Right ventricle myocardium superior (tissue), 1 donor: ENCODE data around the gene ABCD1. TPM values are rescaled to one million over a fixed set of nuclear protein-coding genes. Genes with fewer than 3 reads are reported as not detected.
A peak's percentile ranks its signal among the peaks of the same experiment; 100 is the strongest.
"Not testable (repeated sequence)": the region's sequence is repeated elsewhere in the genome, so short reads cannot be mapped to it uniquely, and the experiment has no call there.

Experiments used
- ATAC-seq: fragments of 200-7000 bp; cut with Tn5 transposase; one replicate; pipeline ENCODE4 v1.9.1; 2020; ENCODE audit warnings: mild to moderate bottlenecking; ENCODE audit not compliant: poor library complexity
- DNase-seq: peaks from one replicate; pipeline ENCODE4 v3.0.0-alpha.2; 2020
- intact Hi-C: fragments of 100-400 bp; cut with DNase I; formaldehyde crosslinking; loops from one replicate; pipeline ENCODE4 v1.11.2; 2022
- total RNA-seq: library from RNA; stranded (reverse); fragmentation: NEBNext Ultra II Directional; extraction: Animal tissue kit (Norgen Biotek cat#: 25700); gene quantifications from one replicate; pipeline ENCODE4 v1.2.1, GENCODE V29; 2021
- donor health status: DM: no; HTN: yes; CAD: no; lungs with severe emphysema.

The ABCD1 gene
- total RNA-seq, 1 donor from 2014 or later = 14.7 TPM

DNA sequence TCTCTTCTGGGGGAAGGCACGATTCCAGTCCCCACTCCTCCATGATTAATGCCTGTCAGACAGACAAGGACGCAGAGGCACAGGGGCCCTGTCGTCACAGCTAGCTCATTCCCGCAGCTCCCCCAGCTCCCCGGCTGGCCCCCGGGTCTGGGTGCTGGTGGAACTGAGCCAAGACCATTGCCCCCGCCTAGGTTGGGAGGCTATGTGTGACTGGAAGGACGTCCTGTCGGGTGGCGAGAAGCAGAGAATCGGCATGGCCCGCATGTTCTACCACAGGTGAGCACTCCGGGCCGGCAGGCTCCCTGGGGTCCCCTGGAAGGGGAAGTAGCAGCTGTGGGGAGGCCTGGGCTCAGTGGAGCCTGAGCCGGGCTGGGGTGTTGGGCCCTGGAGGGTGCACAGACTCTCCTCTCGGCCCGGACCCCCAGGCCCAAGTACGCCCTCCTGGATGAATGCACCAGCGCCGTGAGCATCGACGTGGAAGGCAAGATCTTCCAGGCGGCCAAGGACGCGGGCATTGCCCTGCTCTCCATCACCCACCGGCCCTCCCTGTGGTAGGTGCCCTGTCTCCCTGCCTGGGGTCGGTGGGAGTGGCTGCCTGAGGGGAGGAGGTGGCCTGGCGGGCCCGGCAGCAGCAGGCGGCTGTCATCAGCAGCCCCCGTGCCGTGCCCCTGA lies 18.3 kb downstream of the ABCD1 start:
- DNase-seq, intact Hi-C loops, ATAC-seq: not testable (repeated sequence)

DNA sequence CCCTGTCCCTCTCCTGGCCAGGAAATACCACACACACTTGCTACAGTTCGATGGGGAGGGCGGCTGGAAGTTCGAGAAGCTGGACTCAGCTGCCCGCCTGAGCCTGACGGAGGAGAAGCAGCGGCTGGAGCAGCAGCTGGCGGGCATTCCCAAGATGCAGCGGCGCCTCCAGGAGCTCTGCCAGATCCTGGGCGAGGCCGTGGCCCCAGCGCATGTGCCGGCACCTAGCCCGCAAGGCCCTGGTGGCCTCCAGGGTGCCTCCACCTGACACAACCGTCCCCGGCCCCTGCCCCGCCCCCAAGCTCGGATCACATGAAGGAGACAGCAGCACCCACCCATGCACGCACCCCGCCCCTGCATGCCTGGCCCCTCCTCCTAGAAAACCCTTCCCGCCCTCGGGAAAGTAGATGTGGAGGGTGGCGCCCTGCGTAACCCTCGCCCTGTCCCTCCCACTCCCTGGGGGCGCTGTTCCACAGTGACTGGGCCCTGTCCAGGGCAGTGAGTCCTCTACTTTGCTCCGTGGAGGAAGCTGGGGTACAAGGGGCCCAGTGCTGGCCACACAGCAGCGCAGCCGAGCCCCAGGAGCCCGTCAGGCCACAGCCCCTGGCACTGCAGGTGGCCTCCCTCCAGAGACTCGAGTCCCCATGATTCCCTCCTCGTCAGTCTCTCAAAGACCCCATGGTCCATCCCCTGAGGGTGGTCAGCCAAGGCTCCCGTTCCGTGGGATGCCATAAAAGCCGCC lies 19.0 kb downstream of the ABCD1 start:
- ATAC-seq, intact Hi-C loops: not testable (repeated sequence)
- peak; percentile 64 for DNase-seq

DNA sequence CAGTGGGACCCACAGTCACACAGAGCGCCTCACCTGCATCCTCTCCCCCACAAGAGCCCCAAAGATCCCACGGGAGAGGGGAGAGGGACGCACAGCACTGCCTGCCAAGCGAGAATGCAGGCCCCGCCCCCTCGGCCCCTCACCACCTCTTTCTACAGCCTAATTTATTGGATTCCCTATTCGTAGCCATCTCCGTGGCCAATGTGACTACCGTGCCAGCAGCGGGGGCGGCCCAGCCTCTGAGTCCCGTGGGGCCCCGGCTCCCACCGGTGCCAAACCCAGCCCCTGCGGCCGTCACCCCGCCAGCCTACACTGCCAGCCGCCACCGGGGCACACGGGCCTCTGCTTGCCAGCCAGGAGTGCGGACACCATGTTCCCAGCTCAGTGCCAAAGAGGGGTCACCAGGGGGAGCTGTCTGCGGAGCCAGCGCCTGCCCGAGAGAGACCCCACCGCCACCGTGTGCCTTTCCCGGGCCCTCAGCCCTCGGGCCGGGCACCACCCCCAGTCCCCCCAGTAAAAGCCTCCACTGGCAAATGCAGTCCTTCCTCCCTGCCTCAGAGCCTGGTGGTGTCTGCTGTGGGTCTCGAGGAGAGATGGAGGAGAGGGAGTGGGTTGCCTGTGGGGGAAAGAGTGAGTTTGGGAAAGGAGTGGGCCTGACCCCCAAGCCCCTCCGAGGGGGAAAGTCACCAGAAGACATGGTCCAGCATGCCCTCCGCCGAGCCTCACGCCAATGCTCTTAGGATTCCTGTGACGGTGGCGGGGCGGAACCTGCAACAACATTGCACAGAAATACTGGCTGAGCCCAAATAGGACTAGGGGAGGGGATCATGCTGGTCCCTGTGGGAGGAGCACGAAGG lies 19.8 kb downstream of the ABCD1 start:
- intact Hi-C loops = no loop called here
- DNase-seq (no peak), ATAC-seq (no peak)

- ATAC-seq, DNase-seq, intact Hi-C loops: not testable (repeated sequence)
Measured at GRCh38 chrX:153745067-153745433, 20.4 kb downstream of the ABCD1 start.

DNA sequence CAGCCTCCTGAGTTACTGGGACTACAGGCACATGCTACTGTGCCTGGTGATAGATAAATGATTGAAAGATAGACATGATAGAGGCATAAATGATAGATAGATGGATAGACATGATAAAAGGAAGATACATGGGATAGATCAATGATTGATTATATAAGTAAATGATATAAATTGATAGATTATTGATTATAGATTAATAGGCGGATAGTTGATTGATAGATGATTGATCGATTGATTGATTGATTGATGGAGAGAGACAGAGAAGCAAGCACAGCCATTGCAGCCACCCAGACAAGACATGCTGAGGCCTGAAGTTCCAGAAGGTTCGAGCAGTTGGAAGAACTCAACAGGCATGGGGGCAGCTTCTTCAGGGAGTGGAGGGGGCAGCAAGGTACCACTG lies 21.7 kb downstream of the ABCD1 start:
- no peak for DNase-seq
- ATAC-seq = no peak
- intact Hi-C loops = no loop called here

DNA sequence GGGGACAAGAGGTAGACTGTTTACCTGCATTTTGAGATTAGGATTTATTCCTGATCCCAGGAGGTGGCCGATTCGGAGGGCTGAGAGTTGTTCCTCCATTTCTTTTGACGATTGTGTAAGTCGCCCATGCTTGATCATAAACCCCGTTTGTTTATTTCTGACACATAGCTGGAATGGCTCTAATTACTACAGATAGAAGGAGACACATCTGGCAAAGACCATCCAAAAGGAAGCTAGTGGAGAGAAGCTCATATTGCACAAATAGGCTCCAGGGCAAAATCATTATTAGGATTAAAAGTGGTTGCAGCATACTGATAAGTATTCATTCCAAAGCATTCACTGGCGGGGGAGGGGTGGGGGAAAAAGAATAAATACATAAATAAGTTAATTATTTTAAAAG lies 22.3 kb downstream of the ABCD1 start:
- ATAC-seq, intact Hi-C loops, DNase-seq: not testable (repeated sequence)

- ATAC-seq, DNase-seq, intact Hi-C loops: not testable (repeated sequence)
Measured at GRCh38 chrX:153749017-153749416, 24.4 kb downstream of the ABCD1 start.

DNA sequence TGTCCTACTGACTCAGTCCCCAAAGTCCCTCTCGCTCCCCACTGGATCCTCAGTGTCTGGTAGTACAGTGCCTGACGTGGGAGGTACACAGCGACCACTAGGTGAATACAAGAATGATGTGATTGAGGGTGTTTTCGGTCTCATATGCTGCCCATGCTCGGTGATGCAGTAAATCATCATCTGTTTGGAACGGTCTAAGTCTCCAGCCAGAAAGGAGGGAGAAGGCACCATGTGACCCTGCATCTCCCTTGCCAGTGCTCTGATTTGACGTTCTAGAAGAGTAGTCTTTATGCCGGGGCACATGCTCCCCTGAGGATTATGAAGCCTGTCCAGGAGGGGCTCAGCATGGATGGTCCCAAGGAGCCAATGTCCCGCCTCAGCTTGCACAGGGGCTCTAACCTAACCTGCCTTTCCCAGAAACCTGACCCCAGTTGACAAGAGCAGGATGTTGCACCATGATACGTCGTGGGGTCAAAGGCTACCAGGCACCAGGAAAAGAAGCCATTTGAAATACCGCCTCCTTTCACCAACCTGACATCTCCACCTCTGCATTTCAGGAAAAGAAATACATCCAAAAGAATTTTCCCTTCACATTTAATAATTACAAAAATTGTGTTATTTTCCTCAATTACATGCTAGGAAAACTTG lies 25.6 kb downstream of the ABCD1 start:
- DNase-seq (no peak), ATAC-seq (no peak)
- intact Hi-C loops = no loop called here

GRCh38 chrX:153755136-153755535 lies 30.5 kb downstream of the ABCD1 start:
- DNase-seq = no peak
- intact Hi-C loops = no loop called here
- ATAC-seq = no peak

- ATAC-seq (no peak), DNase-seq (no peak)
- intact Hi-C loops = loop anchor here (5.0 kb wide), 1 partner anchor 190 kb away; no protein-coding TSS in a partner anchor
Measured at GRCh38 chrX:153761863-153762262, 37.2 kb downstream of the ABCD1 start.

DNA sequence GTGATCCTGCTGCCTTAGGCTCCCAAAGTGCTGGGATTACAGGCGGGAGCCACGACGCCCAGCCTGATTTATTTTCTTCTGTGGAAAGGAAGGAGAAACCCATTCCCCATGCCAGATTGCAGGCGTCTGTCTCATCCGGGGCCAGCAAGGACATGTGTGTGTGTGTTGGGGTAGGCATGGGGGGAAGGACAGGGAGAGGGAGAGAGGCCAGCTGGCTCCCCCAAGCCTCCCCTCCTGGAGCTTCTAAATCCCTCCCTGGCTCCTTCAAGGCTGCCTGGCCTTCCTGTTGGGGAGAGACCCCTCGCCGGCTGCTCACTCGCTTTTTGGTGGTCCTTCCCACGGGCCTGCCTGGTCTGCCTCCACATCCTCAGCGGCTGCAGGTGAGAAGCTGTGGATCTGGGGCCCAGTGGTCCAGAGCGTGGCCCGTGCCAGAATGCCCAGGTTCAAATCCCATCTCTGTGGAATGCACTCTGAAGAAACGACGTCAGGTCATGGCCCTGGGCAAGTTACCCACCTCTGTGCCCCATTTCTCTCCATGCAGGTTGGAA lies 38.0 kb downstream of the ABCD1 start:
- ATAC-seq (no peak), DNase-seq (no peak)
- intact Hi-C loops = loop anchor here (5.0 kb wide), 1 partner anchor 190 kb away; no protein-coding TSS in a partner anchor

DNA sequence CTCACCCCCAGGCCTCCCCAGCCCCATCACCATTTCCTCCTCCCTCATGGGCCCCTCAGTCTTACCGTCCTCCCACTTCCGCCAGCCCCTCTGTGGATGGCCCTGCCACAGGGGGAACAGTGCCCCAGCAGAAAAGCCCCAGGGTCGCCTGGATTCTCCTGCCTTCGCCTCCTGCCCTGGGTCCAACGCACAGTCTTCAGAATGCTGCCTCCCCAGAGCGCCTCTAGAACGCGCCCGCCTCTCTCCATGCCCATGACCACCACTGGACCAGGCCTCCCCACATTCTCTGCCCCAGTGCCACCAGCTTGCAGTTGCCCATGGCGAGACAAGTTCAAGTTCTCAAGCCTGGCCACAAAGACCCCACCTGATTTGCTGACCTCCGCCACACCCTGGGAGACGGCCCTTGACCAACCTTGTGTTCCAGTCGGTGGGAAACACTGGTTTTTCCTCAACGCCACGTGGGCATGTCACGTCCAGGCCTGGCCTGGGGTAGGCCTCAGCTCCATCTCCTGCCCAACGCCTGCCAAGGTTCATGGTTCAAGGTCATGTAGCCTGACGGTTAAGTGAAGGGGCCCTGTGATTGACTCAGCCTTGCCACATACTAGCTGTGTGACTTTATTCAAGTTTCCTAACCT lies 38.8 kb downstream of the ABCD1 start:
- ATAC-seq = no peak
- intact Hi-C loops = loop anchor here (5.0 kb wide), 1 partner anchor 189 kb away; no protein-coding TSS in a partner anchor
- peak; percentile 20 for DNase-seq

- intact Hi-C loops = loop anchor here (5.0 kb wide), 1 partner anchor 188 kb away; no protein-coding TSS in a partner anchor
- ATAC-seq (peak; percentile 89), DNase-seq (peak; percentile 87)
Measured at GRCh38 chrX:153763989-153764755, 39.5 kb downstream of the ABCD1 start, which contains the start of gene PLXNB3. PLXNB3 (plus strand) TSS chrX:153764249; CDS start chrX:153765536, 1,287 bp downstream.

DNA sequence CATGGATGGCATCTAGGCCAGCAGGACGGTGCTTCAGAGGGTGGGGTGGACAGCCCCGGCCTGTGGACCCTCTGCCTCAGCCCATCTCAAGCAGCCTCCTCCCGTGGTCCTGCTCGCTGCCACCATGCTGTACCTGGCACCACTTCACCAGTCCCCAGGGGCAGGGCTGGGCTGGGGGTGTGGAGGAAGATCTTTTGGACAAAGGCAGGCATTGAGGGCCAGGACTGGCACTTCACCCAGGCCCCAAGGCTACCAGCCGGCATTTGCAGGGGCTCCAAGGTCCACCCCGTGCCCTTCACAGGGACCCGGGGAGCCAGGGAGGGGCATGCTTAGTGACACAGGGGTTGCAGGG lies 40.1 kb downstream of the ABCD1 start:
- intact Hi-C loops = loop anchor here (5.0 kb wide), 1 partner anchor 188 kb away; no protein-coding TSS in a partner anchor
- ATAC-seq = no peak
- no peak for DNase-seq

- intact Hi-C loops = no loop called here
- DNase-seq (peak; percentile 48), ATAC-seq (peak; percentile 51)
Measured at GRCh38 chrX:153765138-153766079, 40.8 kb downstream of the ABCD1 start.
